ENCODE measurements around the gene SHISA5. TPM values are rescaled to one million over a fixed set of nuclear protein-coding genes. Genes with fewer than 3 reads are reported as not detected.

The SHISA5 gene
- polyA plus RNA-seq, 2 of the 4 experiments (the other 2 are of a cell fraction) = 87.5 to 94.3 TPM

GRCh38 chr3:48436477-48436787 lies 67.5 kb downstream of the SHISA5 start:
- H3K4me1 ChIP-seq = peaks cover 38% of the 10 kb centered on the region; the same call in 2 of the 3 replicates
- CTCF ChIA-PET = interaction anchor here (0.5 to 13.6 kb wide), 61 partner anchors 9 to 543 kb away, joined by 3 to 488 read pairs (median 6); partner anchors contain the start of genes ATRIP and ZNF589
- TF ChIP-seq FOSB (CRISPR knock-in tag; IDR thresholded peaks at IDR 0.05) (no peak), EP300 (IDR thresholded peaks at IDR 0.05) (no peak), MAFK (IDR thresholded peaks at IDR 0.05; ENCODE audit: partially characterized antibody) (no peak), GATA3 (IDR thresholded peaks at IDR 0.05; ENCODE audit: borderline replicate concordance) (no peak)
- TF ChIP-seq, protein P1, sequence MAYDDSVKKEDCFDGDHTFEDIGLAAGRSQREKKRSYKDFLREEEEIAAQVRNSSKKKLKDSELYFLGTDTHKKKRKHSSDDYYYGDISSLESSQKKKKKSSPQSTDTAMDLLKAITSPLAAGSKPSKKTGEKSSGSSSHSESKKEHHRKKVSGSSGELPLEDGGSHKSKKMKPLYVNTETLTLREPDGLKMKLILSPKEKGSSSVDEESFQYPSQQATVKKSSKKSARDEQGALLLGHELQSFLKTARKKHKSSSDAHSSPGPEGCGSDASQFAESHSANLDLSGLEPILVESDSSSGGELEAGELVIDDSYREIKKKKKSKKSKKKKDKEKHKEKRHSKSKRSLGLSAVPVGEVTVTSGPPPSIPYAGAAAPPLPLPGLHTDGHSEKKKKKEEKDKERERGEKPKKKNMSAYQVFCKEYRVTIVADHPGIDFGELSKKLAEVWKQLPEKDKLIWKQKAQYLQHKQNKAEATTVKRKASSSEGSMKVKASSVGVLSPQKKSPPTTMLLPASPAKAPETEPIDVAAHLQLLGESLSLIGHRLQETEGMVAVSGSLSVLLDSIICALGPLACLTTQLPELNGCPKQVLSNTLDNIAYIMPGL (CRISPR knock-in tag; IDR thresholded peaks at IDR 0.05; ENCODE audit: borderline replicate concordance) = no peak
- no peak overlapping the region for H3K4me2 ChIP-seq
- POLR2A ChIA-PET = interaction anchor here (1.2 to 2.1 kb wide), 4 partner anchors 10 to 162 kb away, joined by 3 to 8 read pairs (median 4); partner anchors contain the start of gene ATRIP
- H3K27ac ChIP-seq = no peak overlapping the region
- no peak overlapping the region for H3K4me3 ChIP-seq
- 0% methylated on average over 1 of the region's 1 CpG for WGBS (ENCODE audit: missing lambda C conversion rate)
- no peaks in the 10 kb centered on the region for H3K9me3 ChIP-seq
- FAIRE-seq = no peak
- no peak; a peak in 1 of 6 replicates for ATAC-seq
- no peak for DNase-seq (ENCODE audit: low read depth in 1 of 2, low spot score in 1 of 2)

DNA sequence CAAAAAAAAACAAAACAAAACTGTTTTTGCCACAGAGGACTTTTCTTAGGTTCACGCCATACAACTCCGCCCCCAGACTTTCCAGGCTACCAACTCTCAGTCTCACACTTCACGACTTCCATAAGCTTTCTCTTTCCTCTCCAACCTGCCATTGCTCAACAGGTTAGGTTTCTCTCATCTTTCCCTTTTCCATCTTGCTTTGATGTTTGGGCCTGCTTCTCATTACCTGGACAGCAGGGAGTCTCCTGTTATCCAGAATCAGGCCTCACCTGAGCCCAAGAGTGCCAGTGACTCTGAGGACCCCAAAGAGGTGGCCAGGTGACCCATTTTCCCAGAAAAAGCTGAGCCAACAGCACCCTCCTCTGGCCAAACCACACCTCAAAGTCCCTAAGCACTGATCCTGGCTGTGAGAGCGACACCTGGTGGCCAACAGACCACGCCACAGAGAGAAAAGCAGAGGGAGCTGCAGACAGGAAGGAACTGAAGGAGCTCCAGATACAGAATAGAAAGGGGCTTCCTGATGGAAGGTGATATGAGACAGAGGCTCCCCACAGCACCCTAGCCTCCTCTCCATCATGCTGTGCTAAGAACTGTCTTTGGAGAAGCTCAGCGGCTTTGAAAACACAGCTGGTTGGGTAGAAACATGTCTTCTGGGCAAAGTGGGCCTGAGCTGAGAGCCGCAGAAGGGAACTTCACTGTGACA lies 68.0 kb downstream of the SHISA5 start:
- FAIRE-seq (no peak), DNase-seq (ENCODE audit: low read depth in 1 of 2, low spot score in 1 of 2) (peak; percentile 81 to 82), ATAC-seq (peak; percentile 63 to 71; a peak in 5 of 6 replicates)
- Histone ChIP-seq H3K27ac (no peak overlapping the region), H3K4me1 (peaks cover 38% of the 10 kb centered on the region; the same call in 2 of the 3 replicates), H3K9me3 (no peaks in the 10 kb centered on the region), H3K4me2 (no peak overlapping the region), H3K4me3 (no peak overlapping the region)
- 44% methylated on average over 7 of the region's 7 CpGs for WGBS (ENCODE audit: missing lambda C conversion rate)
- CTCF ChIA-PET = interaction anchor here (0.5 to 13.6 kb wide), 66 partner anchors 9 to 543 kb away, joined by 3 to 488 read pairs (median 5); partner anchors contain the start of genes ATRIP and ZNF589
- TF ChIP-seq, protein P2, sequence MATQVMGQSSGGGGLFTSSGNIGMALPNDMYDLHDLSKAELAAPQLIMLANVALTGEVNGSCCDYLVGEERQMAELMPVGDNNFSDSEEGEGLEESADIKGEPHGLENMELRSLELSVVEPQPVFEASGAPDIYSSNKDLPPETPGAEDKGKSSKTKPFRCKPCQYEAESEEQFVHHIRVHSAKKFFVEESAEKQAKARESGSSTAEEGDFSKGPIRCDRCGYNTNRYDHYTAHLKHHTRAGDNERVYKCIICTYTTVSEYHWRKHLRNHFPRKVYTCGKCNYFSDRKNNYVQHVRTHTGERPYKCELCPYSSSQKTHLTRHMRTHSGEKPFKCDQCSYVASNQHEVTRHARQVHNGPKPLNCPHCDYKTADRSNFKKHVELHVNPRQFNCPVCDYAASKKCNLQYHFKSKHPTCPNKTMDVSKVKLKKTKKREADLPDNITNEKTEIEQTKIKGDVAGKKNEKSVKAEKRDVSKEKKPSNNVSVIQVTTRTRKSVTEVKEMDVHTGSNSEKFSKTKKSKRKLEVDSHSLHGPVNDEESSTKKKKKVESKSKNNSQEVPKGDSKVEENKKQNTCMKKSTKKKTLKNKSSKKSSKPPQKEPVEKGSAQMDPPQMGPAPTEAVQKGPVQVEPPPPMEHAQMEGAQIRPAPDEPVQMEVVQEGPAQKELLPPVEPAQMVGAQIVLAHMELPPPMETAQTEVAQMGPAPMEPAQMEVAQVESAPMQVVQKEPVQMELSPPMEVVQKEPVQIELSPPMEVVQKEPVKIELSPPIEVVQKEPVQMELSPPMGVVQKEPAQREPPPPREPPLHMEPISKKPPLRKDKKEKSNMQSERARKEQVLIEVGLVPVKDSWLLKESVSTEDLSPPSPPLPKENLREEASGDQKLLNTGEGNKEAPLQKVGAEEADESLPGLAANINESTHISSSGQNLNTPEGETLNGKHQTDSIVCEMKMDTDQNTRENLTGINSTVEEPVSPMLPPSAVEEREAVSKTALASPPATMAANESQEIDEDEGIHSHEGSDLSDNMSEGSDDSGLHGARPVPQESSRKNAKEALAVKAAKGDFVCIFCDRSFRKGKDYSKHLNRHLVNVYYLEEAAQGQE (IDR thresholded peaks at IDR 0.05) = no peak
- no peak for TF ChIP-seq EHMT2 (IDR thresholded peaks at IDR 0.05; ENCODE audit: low read depth)
- TF ChIP-seq TFCP2L1 (CRISPR knock-in tag; IDR thresholded peaks at IDR 0.05) = no peak
- TF ChIP-seq ZSCAN20 (CRISPR knock-in tag; IDR thresholded peaks at IDR 0.05) = no peak
- no peak for TF ChIP-seq HOXB5 (CRISPR knock-in tag; IDR thresholded peaks at IDR 0.05)
- TF ChIP-seq POLR2AphosphoS2 (conservative IDR thresholded peaks at IDR 0.05; ENCODE audit: low read length) = no peak
- no peak for TF ChIP-seq E2F6 (IDR thresholded peaks at IDR 0.05; ENCODE audit: borderline replicate concordance, low read depth)
- TF ChIP-seq SMC3 (IDR thresholded peaks at IDR 0.05) = peak; percentile 95
- no peak for TF ChIP-seq NR3C1 (IDR thresholded peaks at IDR 0.05)
- TF ChIP-seq BHLHE40 (IDR thresholded peaks at IDR 0.05; ENCODE audit: low read depth, low read length) = no peak
- TF ChIP-seq, protein P3, sequence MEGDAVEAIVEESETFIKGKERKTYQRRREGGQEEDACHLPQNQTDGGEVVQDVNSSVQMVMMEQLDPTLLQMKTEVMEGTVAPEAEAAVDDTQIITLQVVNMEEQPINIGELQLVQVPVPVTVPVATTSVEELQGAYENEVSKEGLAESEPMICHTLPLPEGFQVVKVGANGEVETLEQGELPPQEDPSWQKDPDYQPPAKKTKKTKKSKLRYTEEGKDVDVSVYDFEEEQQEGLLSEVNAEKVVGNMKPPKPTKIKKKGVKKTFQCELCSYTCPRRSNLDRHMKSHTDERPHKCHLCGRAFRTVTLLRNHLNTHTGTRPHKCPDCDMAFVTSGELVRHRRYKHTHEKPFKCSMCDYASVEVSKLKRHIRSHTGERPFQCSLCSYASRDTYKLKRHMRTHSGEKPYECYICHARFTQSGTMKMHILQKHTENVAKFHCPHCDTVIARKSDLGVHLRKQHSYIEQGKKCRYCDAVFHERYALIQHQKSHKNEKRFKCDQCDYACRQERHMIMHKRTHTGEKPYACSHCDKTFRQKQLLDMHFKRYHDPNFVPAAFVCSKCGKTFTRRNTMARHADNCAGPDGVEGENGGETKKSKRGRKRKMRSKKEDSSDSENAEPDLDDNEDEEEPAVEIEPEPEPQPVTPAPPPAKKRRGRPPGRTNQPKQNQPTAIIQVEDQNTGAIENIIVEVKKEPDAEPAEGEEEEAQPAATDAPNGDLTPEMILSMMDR (IDR thresholded peaks at IDR 0.05) = peak; percentile 98
- TF ChIP-seq, protein P4, sequence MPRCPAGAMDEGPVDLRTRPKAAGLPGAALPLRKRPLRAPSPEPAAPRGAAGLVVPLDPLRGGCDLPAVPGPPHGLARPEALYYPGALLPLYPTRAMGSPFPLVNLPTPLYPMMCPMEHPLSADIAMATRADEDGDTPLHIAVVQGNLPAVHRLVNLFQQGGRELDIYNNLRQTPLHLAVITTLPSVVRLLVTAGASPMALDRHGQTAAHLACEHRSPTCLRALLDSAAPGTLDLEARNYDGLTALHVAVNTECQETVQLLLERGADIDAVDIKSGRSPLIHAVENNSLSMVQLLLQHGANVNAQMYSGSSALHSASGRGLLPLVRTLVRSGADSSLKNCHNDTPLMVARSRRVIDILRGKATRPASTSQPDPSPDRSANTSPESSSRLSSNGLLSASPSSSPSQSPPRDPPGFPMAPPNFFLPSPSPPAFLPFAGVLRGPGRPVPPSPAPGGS (IDR thresholded peaks at IDR 0.05) = no peak
- peak; percentile 80 to 85 for TF ChIP-seq RAD21 (conservative IDR thresholded peaks at IDR 0.05 in 1 of 2, IDR thresholded peaks at IDR 0.05 in 1 of 2)
- TF ChIP-seq ELK1 (IDR thresholded peaks at IDR 0.05; ENCODE audit: low read depth, low read length) = no peak
- TF ChIP-seq ESRRA (IDR thresholded peaks at IDR 0.05; ENCODE audit: borderline replicate concordance, low read length) = no peak
- POLR2A ChIA-PET = interaction anchor here (1.2 to 2.1 kb wide), 4 partner anchors 10 to 162 kb away, joined by 3 to 8 read pairs (median 4); partner anchors contain the start of gene ATRIP

Data from A549 (cell line).